ENCODE data around the gene EFCAB8. TPM values are rescaled to one million over a fixed set of nuclear protein-coding genes. Genes with fewer than 3 reads are reported as not detected.

The EFCAB8 gene
- total RNA-seq, 1 donor, result not detected

DNA sequence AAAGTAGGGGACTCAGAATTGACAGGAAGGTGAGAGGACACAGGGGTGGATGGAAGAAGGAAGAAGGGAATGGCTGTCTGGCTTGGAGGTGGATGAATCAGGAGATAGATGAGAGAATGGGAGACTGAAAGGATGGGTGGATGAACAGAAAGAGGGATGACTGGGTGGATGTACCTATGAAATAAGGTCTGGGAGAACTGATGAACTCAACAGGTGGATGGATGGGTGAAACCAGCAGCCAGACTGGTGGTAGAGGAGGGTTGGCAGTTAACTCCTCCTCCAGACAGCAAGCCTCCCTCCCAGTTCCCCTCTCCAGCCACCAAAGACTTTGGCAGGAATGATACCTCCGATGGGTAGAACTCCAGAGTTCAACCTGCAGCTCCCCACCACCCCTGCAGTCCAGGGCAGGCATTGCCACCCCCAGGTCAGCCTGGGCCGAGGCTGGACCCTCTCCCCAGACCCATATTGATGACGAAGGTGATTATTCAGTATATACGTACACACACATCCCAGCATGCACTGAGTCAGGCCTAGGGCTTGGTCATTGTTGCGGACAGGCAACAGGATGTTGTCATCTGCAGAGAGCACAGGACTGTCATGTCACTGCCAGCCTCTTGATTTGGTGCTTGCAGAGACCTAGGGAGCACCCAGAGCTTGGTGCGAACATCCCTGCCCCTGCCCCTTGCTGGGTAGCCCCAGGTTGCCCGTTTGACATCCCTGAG lies 143.5 kb downstream of the EFCAB8 start:
- H3K4me3 ChIP-seq (ENCODE audit: low read depth, low read length), result no peak overlapping the region
- no peak for DNase-seq (ENCODE audit: low read depth)
- TF ChIP-seq, protein P1, sequence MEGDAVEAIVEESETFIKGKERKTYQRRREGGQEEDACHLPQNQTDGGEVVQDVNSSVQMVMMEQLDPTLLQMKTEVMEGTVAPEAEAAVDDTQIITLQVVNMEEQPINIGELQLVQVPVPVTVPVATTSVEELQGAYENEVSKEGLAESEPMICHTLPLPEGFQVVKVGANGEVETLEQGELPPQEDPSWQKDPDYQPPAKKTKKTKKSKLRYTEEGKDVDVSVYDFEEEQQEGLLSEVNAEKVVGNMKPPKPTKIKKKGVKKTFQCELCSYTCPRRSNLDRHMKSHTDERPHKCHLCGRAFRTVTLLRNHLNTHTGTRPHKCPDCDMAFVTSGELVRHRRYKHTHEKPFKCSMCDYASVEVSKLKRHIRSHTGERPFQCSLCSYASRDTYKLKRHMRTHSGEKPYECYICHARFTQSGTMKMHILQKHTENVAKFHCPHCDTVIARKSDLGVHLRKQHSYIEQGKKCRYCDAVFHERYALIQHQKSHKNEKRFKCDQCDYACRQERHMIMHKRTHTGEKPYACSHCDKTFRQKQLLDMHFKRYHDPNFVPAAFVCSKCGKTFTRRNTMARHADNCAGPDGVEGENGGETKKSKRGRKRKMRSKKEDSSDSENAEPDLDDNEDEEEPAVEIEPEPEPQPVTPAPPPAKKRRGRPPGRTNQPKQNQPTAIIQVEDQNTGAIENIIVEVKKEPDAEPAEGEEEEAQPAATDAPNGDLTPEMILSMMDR (IDR thresholded peaks at IDR 0.05; ENCODE audit: insufficient read depth, low read length), result no peak

DNA sequence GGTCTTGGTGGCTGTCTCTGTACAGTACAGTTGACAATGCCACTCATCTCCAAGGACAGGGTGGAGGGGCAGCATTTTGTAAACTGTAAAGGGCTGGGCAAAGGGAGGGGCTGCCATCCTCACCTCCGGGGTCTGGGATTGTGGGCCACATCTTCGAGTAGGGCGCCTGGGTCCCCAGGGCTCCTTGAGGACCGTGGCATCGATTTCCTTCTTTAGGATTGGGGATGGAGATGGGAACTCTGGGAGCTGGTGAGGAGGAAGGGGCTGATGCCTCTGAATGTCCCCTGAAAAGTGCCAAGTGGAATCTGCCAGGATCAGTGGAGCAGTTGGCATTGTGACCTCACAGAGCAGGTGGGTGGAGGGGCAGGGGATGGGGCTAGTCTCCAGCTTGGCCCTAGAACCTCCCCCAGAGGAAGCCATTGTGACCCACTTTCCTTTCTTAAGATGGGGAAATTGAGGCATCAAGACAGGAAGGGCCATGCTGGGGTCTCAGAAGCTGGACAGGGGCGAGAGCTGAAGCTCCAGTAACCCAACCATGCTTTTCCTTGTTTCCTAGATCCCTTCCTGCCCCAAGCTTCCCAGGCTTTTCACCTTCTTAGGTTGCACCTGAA lies 145.5 kb downstream of the EFCAB8 start, which contains the start of gene SUN5:
SUN5 (minus strand) TSS at position 293 of the 611 bp plus-strand sequence; CDS start at position 200, 93 bp downstream.
- no peak within 1 kb of the TSS for H3K4me3 ChIP-seq (ENCODE audit: low read depth, low read length)
- DNase-seq (ENCODE audit: low read depth), result no peak
- TF ChIP-seq, protein P1 (IDR thresholded peaks at IDR 0.05; ENCODE audit: insufficient read depth, low read length), result no peak

DNA sequence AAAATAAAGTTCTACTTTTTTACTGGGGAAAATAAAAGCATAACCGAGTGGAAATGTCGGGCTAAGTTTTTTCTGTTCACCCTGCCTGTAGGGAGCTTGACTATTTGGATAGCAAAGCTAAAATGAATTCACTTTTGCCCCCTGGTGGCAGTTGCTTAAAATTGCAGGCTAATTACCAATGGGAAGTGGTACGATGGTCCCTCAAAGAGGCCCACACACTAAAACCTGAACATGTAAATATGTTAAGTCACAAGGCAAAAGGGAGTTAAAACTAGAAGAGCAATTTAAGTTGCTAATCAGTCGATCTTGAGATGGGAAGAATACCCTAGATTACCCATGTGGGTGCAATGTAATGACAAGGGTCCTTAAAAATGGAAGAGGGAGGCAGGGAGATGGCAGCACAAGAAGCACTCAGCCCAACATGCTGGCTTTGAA lies 146.4 kb downstream of the EFCAB8 start:
- TF ChIP-seq, protein P1 (IDR thresholded peaks at IDR 0.05; ENCODE audit: insufficient read depth, low read length), result peak; percentile 36
- no peak for DNase-seq (ENCODE audit: low read depth)

DNA sequence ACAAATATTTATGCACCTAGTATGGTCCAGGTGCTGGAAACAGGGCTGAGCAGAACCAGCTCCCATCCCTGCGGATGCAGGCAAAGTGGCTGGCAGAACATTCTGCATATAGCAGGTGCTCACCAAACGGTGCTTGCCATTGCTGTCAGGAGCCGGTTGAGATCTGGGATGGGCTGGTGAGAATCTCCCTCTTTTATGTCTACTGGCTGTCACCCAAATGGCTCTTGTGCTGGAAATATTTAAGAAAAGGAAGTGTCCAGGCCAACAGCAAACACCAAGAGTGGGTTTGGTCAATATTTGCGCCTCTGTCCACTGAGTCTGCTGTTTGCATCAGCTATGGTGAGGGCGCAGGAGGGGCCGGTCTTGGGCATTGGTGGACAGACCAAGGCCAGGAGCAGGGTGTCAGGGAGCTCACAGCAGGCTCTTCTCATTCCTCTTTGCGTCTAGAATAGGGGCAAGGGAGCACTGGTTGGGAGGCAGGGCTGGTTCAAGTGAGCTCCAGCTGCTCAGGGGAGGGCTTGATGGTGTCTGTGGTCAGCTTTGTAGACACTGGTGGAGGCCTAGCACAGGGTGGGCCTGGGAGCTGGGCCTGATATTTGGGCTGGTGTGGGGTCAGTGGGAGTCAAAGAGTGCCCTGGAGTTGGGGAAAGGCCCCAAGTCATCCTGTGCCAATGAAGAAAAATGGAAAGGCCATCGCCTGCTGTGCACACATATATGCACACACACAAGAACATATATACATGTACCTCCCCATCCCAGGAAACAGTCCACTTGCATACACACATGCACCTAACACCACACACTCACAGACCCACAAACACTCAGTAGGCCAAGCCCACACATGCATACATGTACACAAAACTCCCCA lies 147.4 kb downstream of the EFCAB8 start:
- TF ChIP-seq, protein P1 (IDR thresholded peaks at IDR 0.05; ENCODE audit: insufficient read depth, low read length), result no peak
- no peak overlapping the region for H3K4me3 ChIP-seq (ENCODE audit: low read depth, low read length)
- no peak for DNase-seq (ENCODE audit: low read depth)

More for the DNA sequence above, 146.4 kb downstream of the EFCAB8 start:
- no peak overlapping the region for H3K4me3 ChIP-seq (ENCODE audit: low read depth, low read length)

DNA sequence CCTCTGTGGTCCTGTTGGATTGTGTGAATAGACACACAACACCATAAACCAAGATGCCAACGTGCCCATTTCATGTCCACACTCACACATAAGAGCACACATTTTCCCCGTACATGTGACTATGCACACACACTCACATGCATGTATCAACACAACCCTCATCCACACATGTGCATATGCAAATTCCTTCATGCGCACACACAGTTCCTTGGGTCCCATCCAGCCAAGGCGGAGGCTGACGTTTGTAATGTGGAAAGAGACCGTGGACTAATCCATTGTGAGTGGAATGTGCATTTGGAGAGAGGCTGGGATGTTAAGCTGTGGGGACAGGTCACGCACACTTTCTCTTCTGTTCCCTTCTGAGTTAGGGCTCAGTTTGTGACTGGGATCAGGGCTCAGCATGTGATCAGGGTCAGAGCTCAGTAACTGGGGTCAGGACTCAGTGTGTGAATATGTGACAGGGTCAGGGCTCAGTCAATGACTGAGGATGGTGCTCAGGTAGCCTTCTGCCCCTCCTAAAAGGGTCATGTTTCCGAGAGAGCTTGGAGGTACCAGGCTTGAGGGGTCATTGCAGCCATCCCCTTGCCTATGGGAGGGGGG lies 148.2 kb downstream of the EFCAB8 start:
- no peak for DNase-seq (ENCODE audit: low read depth)
- TF ChIP-seq, protein P1 (IDR thresholded peaks at IDR 0.05; ENCODE audit: insufficient read depth, low read length), result no peak
- H3K4me3 ChIP-seq (ENCODE audit: low read depth, low read length), result no peak overlapping the region
